ENCODE measurements around the gene KDM2A.

DNA sequence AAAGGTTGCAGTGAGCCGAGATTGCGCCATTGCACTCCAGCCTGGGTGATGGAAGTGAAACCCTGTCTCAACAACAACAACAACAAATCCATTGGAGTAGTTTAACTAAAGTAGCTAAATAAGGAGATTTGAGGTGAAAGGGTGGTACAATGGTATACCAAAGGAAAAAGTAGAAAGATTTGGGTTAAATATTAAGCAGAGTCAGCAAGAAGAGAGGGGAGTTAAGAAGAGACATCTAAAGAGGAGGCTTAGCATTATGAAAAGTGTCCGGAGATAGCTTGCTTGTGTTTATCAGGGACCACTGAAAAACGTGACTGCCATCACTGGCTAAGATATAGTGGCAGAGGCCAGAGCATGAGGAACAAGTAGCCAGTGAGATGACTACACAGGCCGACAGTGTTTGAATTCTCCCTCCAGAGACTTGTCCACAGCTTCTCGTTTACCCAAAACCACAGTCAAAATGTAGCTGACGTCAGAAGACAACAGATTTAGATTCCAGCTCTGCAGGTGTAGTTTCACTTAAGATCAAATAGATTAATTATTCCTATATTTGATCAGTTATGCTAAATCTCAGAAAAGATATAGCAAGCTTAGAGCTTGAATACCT lies 114.6 kb downstream of the KDM2A start:
- TF ChIP-seq, protein P1, sequence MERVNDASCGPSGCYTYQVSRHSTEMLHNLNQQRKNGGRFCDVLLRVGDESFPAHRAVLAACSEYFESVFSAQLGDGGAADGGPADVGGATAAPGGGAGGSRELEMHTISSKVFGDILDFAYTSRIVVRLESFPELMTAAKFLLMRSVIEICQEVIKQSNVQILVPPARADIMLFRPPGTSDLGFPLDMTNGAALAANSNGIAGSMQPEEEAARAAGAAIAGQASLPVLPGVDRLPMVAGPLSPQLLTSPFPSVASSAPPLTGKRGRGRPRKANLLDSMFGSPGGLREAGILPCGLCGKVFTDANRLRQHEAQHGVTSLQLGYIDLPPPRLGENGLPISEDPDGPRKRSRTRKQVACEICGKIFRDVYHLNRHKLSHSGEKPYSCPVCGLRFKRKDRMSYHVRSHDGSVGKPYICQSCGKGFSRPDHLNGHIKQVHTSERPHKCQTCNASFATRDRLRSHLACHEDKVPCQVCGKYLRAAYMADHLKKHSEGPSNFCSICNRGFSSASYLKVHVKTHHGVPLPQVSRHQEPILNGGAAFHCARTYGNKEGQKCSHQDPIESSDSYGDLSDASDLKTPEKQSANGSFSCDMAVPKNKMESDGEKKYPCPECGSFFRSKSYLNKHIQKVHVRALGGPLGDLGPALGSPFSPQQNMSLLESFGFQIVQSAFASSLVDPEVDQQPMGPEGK (CRISPR knock-in tag; IDR thresholded peaks at IDR 0.05; ENCODE audit: borderline replicate concordance), result no peak
- TF ChIP-seq, protein P2, sequence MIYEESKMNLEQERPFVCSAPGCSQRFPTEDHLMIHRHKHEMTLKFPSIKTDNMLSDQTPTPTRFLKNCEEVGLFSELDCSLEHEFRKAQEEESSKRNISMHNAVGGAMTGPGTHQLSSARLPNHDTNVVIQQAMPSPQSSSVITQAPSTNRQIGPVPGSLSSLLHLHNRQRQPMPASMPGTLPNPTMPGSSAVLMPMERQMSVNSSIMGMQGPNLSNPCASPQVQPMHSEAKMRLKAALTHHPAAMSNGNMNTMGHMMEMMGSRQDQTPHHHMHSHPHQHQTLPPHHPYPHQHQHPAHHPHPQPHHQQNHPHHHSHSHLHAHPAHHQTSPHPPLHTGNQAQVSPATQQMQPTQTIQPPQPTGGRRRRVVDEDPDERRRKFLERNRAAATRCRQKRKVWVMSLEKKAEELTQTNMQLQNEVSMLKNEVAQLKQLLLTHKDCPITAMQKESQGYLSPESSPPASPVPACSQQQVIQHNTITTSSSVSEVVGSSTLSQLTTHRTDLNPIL (CRISPR knock-in tag; IDR thresholded peaks at IDR 0.05; ENCODE audit: low read depth), result no peak
- TF ChIP-seq ZNF8 (CRISPR knock-in tag; IDR thresholded peaks at IDR 0.05), result no peak

Measured in SK-N-SH treated with all-trans-retinoic acid at 6 μM for 48 hours (cell line).